Left forelimb (tissue), 1 donor: ENCODE data around the gene FCGR3A.

ENCODE experiments used
- DNase-seq: peaks from one replicate; pipeline ENCODE4 v3.0.0-alpha.2; 2018; ENCODE audit warnings: low spot score

The FCGR3A gene

DNA sequence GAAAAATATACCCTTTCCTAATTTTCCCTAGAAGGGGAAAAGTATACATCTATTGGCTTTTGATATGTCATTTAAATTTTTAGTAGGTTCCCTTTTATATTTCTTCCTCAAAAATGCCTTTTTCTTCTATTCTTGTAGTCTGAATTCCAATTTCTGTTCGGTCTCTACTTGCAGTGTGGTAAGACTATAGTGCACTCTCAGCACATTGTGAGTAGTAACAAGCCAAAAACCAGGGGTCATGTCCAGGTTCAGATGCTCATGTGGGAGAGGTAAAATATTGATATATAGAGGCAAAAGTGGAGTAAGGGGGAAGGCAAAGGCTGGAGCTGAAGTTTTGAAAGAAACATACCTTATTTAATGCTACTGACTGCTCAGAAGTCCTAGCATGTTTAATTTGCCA, 48.4 kb downstream of the FCGR3A start:
- no peak for DNase-seq

DNA sequence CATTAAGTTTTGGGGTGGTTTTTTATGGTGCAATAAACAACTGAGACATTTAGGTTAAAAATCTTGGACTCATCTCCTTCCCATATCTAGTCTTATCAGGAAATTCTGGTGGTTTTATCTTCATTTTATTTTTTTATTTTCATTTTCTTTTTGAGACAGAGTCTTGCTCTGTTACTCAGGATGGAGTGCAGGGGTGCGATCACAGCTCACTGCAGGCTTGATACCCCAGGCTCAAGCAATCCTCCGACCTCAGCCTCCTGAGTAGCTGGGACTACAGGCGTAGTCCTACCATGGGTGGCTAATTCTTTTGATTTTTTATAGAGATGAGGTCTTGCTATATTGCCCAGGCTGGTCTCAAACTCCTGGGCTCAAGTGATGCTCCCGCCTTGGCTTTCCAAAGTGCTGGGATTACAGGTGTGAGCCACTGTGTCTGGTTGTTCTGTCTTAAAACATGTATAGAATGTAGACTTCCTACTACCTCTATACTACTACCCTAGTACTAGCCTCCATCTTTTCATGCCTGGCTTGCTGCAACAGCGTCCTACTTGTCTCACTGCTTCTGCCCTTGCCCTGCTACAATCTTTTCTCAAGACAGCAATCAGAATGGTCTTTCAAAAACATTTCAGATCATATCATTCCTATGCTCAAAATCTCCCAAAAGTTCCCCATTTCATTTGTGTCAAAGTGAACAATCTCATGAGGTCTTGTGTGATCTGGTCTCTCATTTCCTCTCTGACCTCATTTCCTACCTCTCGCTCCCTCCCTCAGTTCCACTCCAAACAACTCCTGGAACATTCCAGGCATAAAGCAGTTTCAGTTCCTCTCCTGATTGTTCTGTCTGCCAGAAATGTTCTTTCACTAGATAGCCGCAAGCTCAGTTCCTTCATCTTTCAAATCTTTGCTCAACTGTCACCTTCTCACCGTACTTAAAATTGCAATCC, 50.2 kb downstream of the FCGR3A start:
- no peak for DNase-seq

DNA sequence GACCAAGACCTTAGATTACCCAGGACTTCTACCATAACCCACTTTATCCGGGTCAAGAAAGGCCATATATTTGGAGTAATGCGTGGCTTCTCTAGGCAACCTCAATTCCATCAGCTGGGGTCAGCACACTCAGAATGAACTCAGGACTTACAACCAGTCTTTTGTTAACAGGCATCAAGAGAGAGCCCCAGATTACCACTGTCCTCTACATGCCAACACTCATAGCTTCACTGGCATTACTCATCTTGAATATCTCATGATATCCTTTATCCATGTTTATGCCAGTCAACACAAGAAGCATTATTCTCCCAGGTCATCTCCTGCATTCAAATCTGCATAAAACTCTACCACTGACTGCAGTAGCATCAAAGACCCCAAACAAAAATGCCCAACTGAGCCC, 51.0 kb downstream of the FCGR3A start:
- DNase-seq, result no peak

DNA sequence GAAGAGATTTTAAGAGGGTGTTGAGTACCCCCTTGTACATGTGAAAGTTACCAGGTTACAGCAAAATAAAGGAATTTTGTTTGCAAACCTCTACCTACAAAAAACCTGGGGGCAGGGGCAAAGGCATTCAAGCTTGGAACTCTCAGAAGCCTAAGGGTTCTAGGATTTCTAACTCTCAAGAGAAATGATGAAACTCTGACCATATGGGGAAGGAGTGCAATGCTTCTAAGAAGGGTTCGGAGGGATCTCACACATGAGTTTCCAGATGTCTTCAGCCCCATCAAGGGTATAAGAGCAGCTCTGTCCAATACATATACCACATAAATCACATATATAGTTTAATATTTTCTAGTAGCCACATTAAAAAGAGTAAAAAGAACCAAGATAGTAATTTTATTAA, 51.7 kb downstream of the FCGR3A start:
- no peak for DNase-seq

DNA sequence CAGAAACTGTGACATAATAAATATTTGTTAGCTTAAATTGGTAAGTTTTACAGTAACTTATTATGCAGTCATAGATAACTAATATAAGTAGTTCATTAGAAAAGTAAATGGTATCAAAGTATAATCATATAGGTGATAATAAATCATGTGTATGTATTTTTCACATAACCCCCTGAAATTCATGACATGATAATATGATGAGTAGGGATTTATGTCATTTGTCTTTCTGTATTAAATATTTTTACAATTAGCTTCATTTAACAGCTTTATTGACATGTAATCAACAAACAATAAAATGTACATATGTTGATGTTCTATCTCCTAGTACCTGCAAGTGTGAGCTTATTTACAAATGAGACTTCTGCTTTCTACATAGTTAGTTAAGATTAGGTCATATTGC, 54.1 kb downstream of the FCGR3A start:
- DNase-seq, result no peak

DNA sequence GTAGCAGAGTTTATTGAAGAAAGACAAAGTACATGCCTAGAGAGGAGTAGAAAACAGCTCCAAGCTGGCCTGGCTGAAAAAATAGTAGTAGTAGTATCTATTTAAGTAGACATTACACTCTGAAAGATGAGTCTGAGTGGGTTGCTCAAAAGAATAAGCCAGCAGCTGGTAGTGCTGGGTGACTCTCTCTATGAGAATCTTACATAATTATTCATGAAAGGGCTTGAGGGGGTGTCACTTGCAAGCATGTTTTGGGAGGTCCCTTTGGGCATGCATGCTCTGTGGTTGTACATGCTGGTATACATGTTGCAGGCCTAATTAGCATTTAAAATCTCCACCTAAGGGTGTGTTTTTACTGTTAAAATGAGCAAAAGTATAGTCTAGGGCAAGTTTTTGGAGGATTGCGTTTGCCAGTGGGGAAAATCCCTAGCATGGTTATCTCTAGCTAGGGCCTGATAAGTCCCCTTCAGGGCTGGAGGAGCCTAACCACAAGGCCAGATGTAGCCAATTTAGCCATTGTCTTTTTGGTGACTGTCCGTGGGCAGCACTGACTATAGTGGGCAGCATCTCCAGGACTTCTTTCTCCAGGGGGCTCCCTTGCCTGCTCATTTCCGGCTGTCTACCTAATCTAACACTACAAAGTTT, 55.4 kb downstream of the FCGR3A start:
- DNase-seq, result no peak

DNA sequence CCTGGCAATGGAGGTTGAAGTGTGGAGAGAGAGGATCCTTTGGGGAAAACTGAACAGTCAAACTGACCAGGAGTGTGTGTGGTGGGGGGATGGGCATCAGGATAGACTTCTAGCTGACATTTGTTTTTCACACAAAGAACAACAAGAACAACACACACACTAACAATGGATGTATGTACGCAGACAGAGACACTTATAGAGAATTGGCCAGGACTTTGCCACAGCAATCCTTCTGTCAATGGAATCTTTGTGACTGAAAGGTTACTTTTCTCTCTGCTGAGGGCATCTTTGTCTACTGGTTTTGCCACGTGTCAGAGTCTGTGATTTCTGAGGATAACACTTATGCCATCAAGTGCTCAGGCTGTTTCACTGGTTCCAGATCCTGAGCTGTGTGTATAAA, 56.8 kb downstream of the FCGR3A start:
- DNase-seq, result no peak
